ENCODE measurements around the gene KDM4B. TPM values are rescaled to one million over a fixed set of nuclear protein-coding genes. Genes with fewer than 3 reads are reported as not detected.

The KDM4B gene
- total RNA-seq, 2 experiments from 2014 or later = 31.2 to 42.3 TPM

DNA sequence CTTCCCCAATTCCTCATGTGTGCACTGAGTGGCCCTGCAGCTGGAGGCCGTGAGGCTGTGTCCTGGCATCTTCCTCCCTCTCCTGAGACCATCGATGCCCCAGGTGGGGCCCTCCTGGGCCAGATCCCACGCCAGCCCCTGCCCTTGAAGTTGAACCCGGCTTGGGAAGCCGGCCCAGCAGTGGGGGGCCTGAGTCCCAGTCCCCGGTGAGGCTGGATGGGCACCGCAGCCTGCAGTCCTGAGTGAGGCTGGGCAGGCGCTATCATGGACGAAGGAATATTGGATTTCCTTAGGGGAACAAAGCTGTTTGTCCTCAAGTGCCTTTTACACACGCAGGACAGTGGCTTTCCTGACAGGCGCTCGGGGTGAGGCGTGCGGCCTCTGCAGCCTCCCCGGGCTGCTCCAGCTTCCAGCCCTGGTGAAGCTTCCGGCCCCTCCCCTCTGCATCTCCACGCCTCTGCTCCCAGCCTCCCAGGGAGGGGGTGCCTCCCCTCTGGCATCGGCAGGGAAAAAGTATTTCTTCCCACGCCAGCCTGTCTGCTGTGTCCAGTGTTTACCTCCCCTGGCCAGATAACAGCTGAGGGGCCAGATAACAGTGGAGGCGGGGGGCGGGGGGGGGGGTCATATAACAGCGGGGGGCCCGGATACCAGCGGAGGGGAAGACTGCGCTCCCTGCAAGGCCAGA lies 159.5 kb downstream of the KDM4B start:
- Mint-ChIP-seq H3K9me3 (ENCODE audit: low read depth) (no peaks in the 10 kb centered on the region), H3K27me3 (no peaks in the 10 kb centered on the region), H3K27ac (no peak overlapping the region), H3K4me3 (no peak overlapping the region), H3K36me3 (no peaks in the 10 kb centered on the region), H3K4me1 (peaks cover 24% of the 10 kb centered on the region)
- DNase-seq (no peak), ATAC-seq (no peak)
- CTCF ChIA-PET = no interaction called here

DNA sequence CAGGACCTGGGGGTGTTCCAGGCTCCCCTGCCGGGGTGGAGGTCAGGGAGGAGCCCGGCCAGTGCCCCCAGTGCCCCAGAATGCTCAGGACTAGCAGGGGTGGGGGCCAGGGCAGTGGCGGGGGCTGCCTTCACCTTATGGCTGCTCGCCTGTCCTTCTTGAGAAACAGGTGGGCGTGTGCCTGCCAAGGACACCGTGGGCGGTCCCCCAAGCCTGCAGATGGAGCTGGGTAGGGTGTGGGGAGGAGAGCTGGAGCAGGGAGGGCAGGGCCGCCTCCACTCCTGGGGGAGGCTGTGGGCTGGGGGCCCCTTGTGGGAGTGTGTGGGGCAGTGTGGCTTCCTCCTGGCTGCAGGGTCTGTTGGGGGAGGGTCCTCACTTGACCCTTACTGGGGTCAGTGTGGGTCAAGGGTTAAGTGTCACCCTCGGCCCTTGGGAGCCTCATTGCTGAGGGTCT lies 160.1 kb downstream of the KDM4B start:
- no peak for ATAC-seq
- no peaks in the 10 kb centered on the region for H3K36me3 Mint-ChIP-seq
- CTCF ChIA-PET = interaction anchor here (0.6 kb wide), 1 partner anchor 338 kb away, joined by 4 read pairs; the partner anchor contains the start of gene FEM1A
- H3K4me3 Mint-ChIP-seq = no peak overlapping the region
- H3K27ac Mint-ChIP-seq = no peak overlapping the region
- H3K9me3 Mint-ChIP-seq (ENCODE audit: low read depth) = no peaks in the 10 kb centered on the region
- H3K27me3 Mint-ChIP-seq = no peaks in the 10 kb centered on the region
- H3K4me1 Mint-ChIP-seq = peaks cover 24% of the 10 kb centered on the region
- no peak for DNase-seq

DNA sequence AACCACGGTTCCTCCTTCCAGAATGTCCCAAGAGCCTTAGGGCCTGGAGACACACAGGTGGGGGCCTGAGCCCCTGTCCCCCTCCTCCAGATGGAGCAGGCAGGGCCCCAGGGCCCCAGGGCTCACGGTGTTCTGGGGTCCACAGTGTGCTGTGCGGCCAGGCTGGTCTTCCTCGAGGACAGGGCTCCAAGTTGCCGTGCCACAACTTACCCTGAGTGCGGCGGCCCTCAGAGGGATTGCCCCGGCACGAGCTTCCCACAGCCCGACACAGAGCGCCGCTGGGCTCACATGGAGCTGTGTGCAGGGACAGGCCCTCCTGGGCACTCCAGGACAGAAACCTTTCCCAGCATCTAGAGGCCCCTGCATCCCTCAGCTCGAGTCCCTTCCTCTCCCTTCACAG lies 160.8 kb downstream of the KDM4B start:
- DNase-seq (no peak), ATAC-seq (no peak)
- Mint-ChIP-seq H3K4me3 (no peak overlapping the region), H3K9me3 (ENCODE audit: low read depth) (no peaks in the 10 kb centered on the region), H3K27me3 (no peaks in the 10 kb centered on the region), H3K27ac (peak overlapping the region; percentile 84), H3K4me1 (peaks cover 24% of the 10 kb centered on the region), H3K36me3 (no peaks in the 10 kb centered on the region)
- CTCF ChIA-PET = no interaction called here

DNA sequence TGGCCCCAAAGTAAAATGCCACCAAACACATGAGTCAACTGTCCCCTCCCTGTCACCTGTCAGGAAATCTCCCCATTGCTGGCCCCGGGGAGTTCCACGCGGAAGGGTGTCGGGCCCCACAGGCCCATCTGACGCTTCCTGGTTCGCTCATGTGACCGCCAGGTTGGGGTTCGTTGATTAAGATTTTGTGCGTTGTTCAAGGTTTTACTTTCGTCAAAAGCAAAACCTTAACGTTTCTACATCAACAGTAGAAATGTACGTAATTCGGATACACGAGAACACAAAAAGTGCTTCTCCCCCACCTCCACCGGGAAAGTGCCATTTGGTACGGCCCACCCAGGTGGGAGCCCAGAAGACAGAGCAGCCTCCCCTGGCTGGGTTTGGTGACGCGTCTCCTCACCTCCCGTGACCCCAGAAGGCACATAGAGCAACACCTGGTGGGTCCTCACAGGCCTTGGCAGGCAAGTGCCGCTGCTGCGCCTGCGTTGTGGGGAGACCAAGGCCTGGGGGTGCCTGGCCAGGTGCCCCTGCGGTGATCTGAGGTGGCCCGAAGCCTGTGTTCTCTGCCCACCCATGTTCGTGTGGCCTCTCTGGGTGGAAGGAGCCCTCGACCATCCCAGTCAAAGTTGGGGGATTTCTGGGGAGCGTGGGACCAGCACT lies 161.6 kb downstream of the KDM4B start:
- peak; percentile 63 for ATAC-seq
- Mint-ChIP-seq H3K4me3 (peak overlapping the region; percentile 53), H3K9me3 (ENCODE audit: low read depth) (no peaks in the 10 kb centered on the region), H3K27me3 (no peaks in the 10 kb centered on the region), H3K36me3 (no peaks in the 10 kb centered on the region), H3K4me1 (peaks cover 24% of the 10 kb centered on the region), H3K27ac (peak overlapping the region; percentile 84)
- CTCF ChIA-PET = interaction anchor here (1.2 kb wide), 1 partner anchor 20 kb away, joined by 3 read pairs; no protein-coding TSS in a partner anchor
- DNase-seq = peak; percentile 71

DNA sequence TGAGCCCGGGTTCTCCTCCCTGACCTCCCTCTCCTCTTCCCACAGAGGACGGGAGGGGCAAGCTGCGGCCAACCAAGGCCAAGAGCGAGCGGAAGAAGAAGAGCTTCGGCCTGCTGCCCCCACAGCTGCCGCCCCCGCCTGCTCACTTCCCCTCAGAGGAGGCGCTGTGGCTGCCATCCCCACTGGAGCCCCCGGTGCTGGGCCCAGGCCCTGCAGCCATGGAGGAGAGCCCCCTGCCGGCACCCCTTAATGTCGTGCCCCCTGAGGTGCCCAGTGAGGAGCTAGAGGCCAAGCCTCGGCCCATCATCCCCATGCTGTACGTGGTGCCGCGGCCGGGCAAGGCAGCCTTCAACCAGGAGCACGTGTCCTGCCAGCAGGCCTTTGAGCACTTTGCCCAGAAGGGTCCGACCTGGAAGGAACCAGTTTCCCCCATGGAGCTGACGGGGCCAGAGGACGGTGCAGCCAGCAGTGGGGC lies 162.2 kb downstream of the KDM4B start:
- Mint-ChIP-seq H3K27ac (peak overlapping the region; percentile 84), H3K4me3 (peak overlapping the region; percentile 53), H3K9me3 (ENCODE audit: low read depth) (no peaks in the 10 kb centered on the region), H3K27me3 (no peaks in the 10 kb centered on the region), H3K4me1 (peaks cover 21% of the 10 kb centered on the region), H3K36me3 (no peaks in the 10 kb centered on the region)
- CTCF ChIA-PET = interaction anchor here (1.2 kb wide), 1 partner anchor 19 kb away, joined by 3 read pairs; no protein-coding TSS in a partner anchor
- ATAC-seq (peak; percentile 22), DNase-seq (no peak)

DNA sequence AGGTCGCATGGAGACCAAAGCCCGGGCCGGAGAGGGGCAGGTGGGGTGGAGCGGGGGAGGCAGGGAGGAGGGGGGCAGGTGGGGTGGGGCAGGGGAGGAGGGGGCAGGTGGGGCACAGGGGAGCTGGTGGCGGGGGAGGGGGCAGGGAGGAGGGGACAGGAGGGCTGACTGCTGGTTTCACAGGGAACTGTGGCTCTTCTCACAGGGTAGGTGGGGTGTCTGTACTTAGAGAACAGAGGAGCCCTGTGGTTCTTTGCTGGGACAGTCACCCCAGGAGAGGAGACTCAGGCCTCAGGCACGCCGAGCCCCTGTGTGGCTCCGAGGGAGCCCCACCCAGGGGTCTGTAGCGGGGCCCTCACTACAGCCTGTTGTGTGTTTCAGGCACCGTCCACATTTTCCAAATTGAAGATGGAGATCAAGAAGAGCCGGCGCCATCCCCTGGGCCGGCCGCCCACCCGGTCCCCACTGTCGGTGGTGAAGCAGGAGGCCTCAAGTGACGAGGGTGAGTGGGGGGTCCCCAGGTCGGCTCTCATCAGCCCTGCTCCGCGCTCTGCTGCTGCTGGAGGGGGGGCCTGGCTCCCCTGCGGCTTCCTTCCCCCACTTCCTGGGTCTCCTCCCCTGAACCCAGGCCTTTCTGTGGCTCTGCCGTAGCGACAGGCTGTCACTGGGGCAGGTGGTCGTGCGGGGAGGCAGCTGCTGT lies 162.7 kb downstream of the KDM4B start:
- Mint-ChIP-seq H3K4me1 (peaks cover 21% of the 10 kb centered on the region), H3K4me3 (peak overlapping the region; percentile 56), H3K27me3 (no peaks in the 10 kb centered on the region), H3K27ac (peak overlapping the region; percentile 84), H3K9me3 (ENCODE audit: low read depth) (no peaks in the 10 kb centered on the region), H3K36me3 (no peaks in the 10 kb centered on the region)
- DNase-seq = peak; percentile 45
- CTCF ChIA-PET = interaction anchor here (1.2 kb wide), 1 partner anchor 18 kb away, joined by 3 read pairs; no protein-coding TSS in a partner anchor
- no peak for ATAC-seq

DNA sequence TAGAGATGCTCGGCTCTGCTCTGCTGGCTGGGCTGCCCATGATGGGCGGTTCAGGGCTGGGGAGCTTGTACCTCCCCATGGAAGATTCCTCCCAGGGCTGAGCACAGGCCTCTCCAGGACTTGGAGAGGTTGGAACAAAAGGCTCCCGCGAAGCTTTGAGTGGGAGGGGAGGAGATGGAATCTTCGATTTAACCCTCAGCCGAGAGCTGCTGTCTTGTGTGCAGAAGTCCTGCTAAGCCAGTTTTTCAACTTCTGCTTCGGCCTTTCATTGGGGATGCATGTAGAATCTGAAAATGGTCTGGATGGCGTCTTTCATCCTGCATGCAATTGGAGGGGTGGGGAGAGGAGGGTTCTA lies 163.3 kb downstream of the KDM4B start:
- no peak for ATAC-seq
- H3K36me3 Mint-ChIP-seq = peaks cover 3% of the 10 kb centered on the region
- CTCF ChIA-PET = no interaction called here

DNA sequence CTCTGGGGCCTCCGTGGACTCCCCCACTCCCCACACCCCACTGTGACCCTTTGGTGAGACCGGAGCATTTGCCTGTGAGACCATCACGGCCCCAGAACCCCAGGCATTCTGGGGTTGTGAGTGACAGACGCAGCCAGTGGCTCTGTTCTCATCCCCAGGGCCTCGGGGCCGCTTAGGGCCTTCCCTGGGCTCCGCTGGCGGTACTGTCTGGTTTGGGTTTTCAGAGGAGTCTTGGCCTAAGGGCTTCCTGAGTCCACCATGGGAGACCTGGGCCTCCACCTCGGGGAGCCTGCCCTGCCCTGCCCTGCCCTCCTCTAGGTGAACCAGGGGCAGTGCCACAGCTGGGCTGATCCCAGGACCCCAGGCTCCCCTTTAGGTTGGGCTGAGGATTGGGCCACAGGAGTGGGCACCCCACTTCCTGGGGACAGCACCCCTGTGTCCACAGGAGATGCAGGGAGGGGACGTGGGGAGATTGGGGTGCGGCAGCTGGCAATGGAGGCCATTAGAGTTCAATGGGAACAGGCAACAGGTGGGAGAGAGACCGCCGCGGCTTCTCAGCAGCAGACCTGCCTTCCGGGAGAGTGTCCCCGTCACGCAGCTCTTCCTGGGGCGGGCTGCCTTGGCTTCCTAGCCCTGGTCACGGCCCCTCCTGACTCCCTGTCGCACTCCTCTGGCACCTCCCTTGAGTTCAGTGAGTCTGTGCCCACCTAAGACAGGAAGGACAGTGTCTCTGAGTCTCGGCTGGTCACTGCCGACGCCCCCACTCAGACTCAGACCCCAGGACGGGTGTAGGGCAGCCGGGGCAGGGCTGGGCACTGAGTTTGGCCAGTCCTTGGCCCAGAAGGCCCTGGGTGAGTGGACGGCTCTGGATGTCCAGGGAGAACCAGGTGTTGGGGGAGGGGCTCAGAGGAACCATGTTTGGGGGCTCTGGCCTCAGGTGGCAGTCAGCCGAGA lies 164.1 kb downstream of the KDM4B start:
- DNase-seq = no peak
- no peaks in the 10 kb centered on the region for H3K27me3 Mint-ChIP-seq
- H3K36me3 Mint-ChIP-seq = peaks cover 7% of the 10 kb centered on the region
- H3K4me3 Mint-ChIP-seq = no peak overlapping the region
- CTCF ChIA-PET = no interaction called here
- no peaks in the 10 kb centered on the region for H3K9me3 Mint-ChIP-seq (ENCODE audit: low read depth)
- no peak for ATAC-seq
- no peak overlapping the region for H3K27ac Mint-ChIP-seq
- H3K4me1 Mint-ChIP-seq = peaks cover 21% of the 10 kb centered on the region

More for the DNA sequence above, 163.3 kb downstream of the KDM4B start:
- peaks cover 21% of the 10 kb centered on the region for H3K4me1 Mint-ChIP-seq
- H3K27me3 Mint-ChIP-seq = no peaks in the 10 kb centered on the region
- no peak overlapping the region for H3K27ac Mint-ChIP-seq
- no peaks in the 10 kb centered on the region for H3K9me3 Mint-ChIP-seq (ENCODE audit: low read depth)
- DNase-seq = no peak
- H3K4me3 Mint-ChIP-seq = no peak overlapping the region

DNA sequence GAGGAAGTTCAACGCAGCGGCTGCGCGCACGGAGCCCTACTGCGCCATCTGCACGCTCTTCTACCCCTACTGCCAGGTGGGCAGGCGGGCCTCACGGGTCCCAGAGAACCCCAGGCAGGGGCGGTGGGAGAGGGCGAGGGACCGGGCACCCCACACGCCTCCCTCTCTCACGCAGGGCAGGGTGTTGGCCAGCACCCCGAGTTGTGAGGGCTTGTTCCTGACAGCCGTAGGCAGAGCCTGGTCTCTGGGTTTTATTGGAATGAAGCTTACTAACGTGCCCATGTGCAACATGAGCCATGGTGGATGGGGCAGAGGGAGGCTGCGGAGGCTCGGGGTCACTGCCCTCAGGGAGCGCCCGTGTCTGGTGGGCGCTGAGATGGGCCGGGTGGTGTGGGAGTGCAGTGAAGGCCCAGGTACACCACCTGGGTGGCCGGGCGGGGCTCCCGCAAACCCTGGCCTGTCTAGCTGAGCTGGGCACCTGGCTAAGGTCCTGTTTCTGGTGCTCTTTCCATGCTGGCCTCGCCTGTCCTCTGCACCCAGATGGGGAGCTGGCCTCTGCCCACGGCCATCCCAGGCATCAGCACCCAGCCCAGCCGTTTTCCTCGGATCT lies 165.2 kb downstream of the KDM4B start:
- H3K27me3 Mint-ChIP-seq = no peaks in the 10 kb centered on the region
- CTCF ChIA-PET = interaction anchor here (1.0 kb wide), 1 partner anchor 103 kb away, joined by 3 read pairs; no protein-coding TSS in a partner anchor
- H3K27ac Mint-ChIP-seq = no peak overlapping the region
- H3K4me1 Mint-ChIP-seq = peaks cover 30% of the 10 kb centered on the region
- peaks cover 17% of the 10 kb centered on the region for H3K36me3 Mint-ChIP-seq
- no peaks in the 10 kb centered on the region for H3K9me3 Mint-ChIP-seq (ENCODE audit: low read depth)
- no peak overlapping the region for H3K4me3 Mint-ChIP-seq
- no peak for ATAC-seq
- no peak for DNase-seq

DNA sequence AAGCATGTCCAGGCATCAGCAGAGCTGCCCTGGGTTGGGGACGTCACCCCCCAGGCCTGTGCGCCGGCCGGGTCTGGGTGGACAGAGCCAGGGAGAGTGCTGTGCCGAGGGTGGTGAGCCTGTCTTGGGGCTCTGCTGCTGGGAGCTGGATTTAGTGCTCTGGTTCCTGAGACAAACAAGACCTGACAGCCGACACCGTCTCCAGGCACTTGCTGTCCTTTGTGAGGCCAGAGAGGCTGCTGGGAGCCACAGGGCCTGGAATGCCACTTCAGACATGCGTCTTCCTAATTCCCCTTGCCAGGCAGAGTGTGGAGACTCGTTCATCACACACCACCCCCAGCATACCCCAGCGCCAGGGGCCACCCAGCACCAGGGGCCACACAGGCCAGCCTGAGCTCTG lies 165.8 kb downstream of the KDM4B start:
- no peak for DNase-seq
- H3K9me3 Mint-ChIP-seq (ENCODE audit: low read depth) = no peaks in the 10 kb centered on the region
- CTCF ChIA-PET = interaction anchor here (1.0 kb wide), 1 partner anchor 104 kb away, joined by 3 read pairs; no protein-coding TSS in a partner anchor
- H3K4me1 Mint-ChIP-seq = peaks cover 36% of the 10 kb centered on the region
- no peak for ATAC-seq
- H3K4me3 Mint-ChIP-seq = no peak overlapping the region
- H3K36me3 Mint-ChIP-seq = peaks cover 22% of the 10 kb centered on the region
- H3K27ac Mint-ChIP-seq = no peak overlapping the region
- H3K27me3 Mint-ChIP-seq = peaks cover 2% of the 10 kb centered on the region

DNA sequence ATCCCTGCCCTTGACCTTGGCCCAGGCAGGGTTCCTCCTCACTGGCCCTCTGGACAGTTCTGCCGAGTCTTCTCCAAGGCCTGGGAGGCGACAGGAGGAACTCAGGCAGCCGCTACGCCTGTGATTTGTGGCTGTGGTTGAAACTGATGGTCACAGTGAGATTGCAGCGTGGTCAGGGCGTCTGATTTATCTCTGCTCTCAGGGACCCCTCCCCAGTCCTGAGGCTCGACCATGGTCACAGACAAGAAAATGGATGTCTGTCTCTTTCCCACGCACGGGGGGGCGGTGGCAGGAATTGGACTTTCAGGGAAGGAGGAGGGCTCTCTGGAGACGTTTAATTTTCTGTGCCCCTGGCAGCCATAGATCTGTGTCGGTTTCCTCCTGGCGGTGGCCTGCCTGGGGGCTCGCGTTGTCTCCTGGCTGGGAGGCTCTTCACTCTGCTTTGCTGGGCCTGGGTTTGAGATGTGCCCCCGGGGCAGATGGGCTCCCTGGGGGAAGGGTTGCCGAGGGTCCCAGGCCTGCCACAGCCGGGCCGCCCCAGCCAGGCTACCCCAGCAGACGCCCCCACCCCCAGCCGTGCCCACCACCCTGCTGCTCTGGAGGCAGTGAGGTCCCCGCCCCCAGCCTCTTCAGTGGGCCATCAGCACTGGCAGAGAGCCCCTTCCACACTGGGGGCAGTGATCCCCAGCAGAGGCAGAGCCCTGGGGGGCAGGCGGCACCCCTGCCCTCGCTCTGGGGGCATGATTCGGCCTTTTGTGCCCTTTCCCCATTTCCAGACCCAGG lies 167.4 kb downstream of the KDM4B start:
- H3K27me3 Mint-ChIP-seq = peaks cover 2% of the 10 kb centered on the region
- H3K27ac Mint-ChIP-seq = no peak overlapping the region
- no peak for ATAC-seq
- peaks cover 25% of the 10 kb centered on the region for H3K36me3 Mint-ChIP-seq
- no peak for DNase-seq
- peaks cover 28% of the 10 kb centered on the region for H3K4me1 Mint-ChIP-seq
- no peaks in the 10 kb centered on the region for H3K9me3 Mint-ChIP-seq (ENCODE audit: low read depth)
- H3K4me3 Mint-ChIP-seq = no peak overlapping the region
- CTCF ChIA-PET = no interaction called here

DNA sequence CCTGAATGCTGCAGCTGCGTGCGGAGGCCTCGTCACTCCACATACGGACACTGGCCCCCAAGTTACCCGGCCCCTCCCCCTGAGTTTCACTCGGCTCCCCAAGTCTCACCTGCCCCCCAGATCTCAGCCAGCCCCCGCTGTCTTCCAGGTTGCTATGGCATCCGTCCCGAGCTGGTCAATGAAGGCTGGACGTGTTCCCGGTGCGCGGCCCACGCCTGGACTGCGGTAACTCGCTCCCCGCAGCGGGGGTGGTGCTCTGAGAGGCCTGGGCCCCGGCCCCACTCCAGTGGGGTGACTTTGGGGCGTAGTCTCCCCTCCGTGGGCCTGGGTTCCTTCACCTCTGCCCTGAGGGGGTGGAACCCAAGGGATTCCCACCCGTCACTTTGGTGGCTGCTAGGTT lies 168.2 kb downstream of the KDM4B start:
- ATAC-seq (no peak), DNase-seq (no peak)
- Mint-ChIP-seq H3K4me1 (peaks cover 23% of the 10 kb centered on the region), H3K36me3 (peaks cover 25% of the 10 kb centered on the region), H3K27me3 (peaks cover 2% of the 10 kb centered on the region), H3K27ac (no peak overlapping the region), H3K9me3 (ENCODE audit: low read depth) (no peaks in the 10 kb centered on the region), H3K4me3 (no peak overlapping the region)
- CTCF ChIA-PET = no interaction called here

All from activated CD8-positive, alpha-beta memory T cell treated with anti-CD3 and anti-CD28 coated beads, Interleukin-2, amount 10 ng/mL, durations not matched to agents 7 days and 5 days (primary cell).